ENCODE results near the gene DNAH7. TPM values are rescaled to one million over a fixed set of nuclear protein-coding genes. Genes with fewer than 3 reads are reported as not detected.

Gene DNAH7
- total and polyA plus RNA-seq, 2 of the 8 experiments (the other 6 are each of a cell fraction or from before 2014, with no cell fraction given): 0.07 to 0.08 TPM

DNA sequence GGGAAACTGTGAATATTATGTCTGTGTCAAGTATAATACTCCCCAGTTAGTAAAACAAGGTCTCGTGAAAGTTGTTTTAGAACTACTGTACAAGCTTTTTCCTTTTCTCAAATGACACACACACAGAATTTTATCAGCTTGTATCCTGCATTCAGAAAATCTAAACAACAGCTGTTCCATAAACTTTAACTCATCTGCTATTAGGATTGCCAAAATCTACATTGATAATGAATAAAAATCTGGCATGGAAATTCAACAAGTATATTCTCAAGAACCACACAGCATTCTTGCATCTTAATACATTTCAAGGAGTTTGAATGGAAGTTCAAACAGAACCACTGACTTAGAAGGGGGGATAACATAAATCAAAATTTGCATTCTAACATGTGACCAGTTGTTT, 260.4 kb downstream of the DNAH7 start:
- Histone ChIP-seq H3K4me3 (ENCODE audit: extremely low read depth in 1 of 4, insufficient read depth in 2 of 4, low read depth in 3 of 4, low read length in 4 of 4) (no peak overlapping the region), H2BK12ac (ENCODE audit: low read depth, low read length) (no peak overlapping the region), H2BK20ac (ENCODE audit: low read length) (no peak overlapping the region), H3K79me1 (ENCODE audit: low read depth, low read length) (no peaks in the 10 kb centered on the region), H3K9me3 (ENCODE audit: insufficient read depth in 2 of 2, low read depth in 1 of 2, low read length in 1 of 2) (no peaks in the 10 kb centered on the region), H3K23me2 (ENCODE audit: low read depth, low read length) (no peaks in the 10 kb centered on the region), H3K23ac (ENCODE audit: insufficient read length) (no peak overlapping the region), H4K20me1 (replicated peaks in 1 of 2; ENCODE audit: control insufficient read depth in 1 of 2, insufficient read depth in 2 of 2, low read length in 2 of 2) (no peaks in the 10 kb centered on the region), H2BK15ac (ENCODE audit: low read length) (no peak overlapping the region), H4K8ac (ENCODE audit: extremely low read depth, insufficient read depth, low read length) (no peak overlapping the region), H3K4me1 (replicated peaks in 1 of 4; ENCODE audit: control insufficient read depth in 3 of 4, insufficient read depth in 4 of 4, low read length in 3 of 4) (peaks cover 3 to 19% (median 9%) of the 10 kb centered on the region in 4 experiments; a peak in 5 of 7 replicates), H3K9ac (replicated peaks in 1 of 4; ENCODE audit: extremely low read depth in 1 of 4, low read depth in 3 of 4, low read length in 3 of 4) (no peak overlapping the region), H4K91ac (replicated peaks; ENCODE audit: insufficient read length, low read length) (no peak overlapping the region), H3K27me3 (replicated peaks in 1 of 4; ENCODE audit: control insufficient read depth in 3 of 4, extremely low read depth in 1 of 4, insufficient read depth in 3 of 4, low read length in 3 of 4) (no peaks in the 10 kb centered on the region), H3K4ac (replicated peaks; ENCODE audit: insufficient read length, low read depth, low read length) (no peak overlapping the region), H3K79me2 (ENCODE audit: control insufficient read depth in 1 of 2, insufficient read depth in 2 of 2, low read length in 2 of 2) (no peaks in the 10 kb centered on the region), H3K36me3 (ENCODE audit: control insufficient read depth in 2 of 4, insufficient read depth in 4 of 4, low read length in 3 of 4) (no peaks in the 10 kb centered on the region), H3K27ac (ENCODE audit: low read depth, low read length) (no peak overlapping the region), H3K56ac (replicated peaks; ENCODE audit: insufficient read length, low read depth, low read length) (no peak overlapping the region), H2BK120ac (replicated peaks; ENCODE audit: low read depth, low read length) (no peak overlapping the region), H4K5ac (ENCODE audit: insufficient read length, low read depth, low read length) (peak overlapping the region; percentile 79), H2BK5ac (ENCODE audit: low read depth, low read length) (no peak overlapping the region), H3K4me2 (ENCODE audit: insufficient read depth in 1 of 2, low read depth in 2 of 2, low read length in 2 of 2) (no peak overlapping the region), H2AFZ (ENCODE audit: low read length) (no peak overlapping the region), H2AK5ac (ENCODE audit: low read depth, low read length) (no peak overlapping the region), H3K18ac (ENCODE audit: extremely low read depth, low read length) (no peak overlapping the region), H3K14ac (ENCODE audit: insufficient read length) (no peak overlapping the region)
- FAIRE-seq (peak; percentile 62), DNase-seq (ENCODE audit: low read depth in 1 of 2, low spot score in 2 of 2) (no peak)
- ChIA-PET POLR2A (ENCODE audit: partially characterized antibody) (no interaction called here), CTCF (ENCODE audit: partially characterized antibody) (interaction anchor here (0.6 to 1.3 kb wide), 3 partner anchors 11 to 1247 kb away, joined by 3 to 5 read pairs (median 3); no protein-coding TSS in a partner anchor)
- 78% methylated on average over 1 of the region's 1 CpG; no CpG with 5 or more reads in 1 of the 2 experiments for WGBS, 2 experiments (ENCODE audit: extremely low coverage in 1 of 2, insufficient coverage in 1 of 2, insufficient read length in 1 of 2, insufficient replicate concordance in 2 of 2, low coverage in 1 of 2, low lambda C conversion rate in 2 of 2, missing lambda C conversion rate in 1 of 2)
- TF ChIP-seq NANOG (IDR thresholded peaks at IDR 0.05; ENCODE audit: insufficient read depth, low read depth, low read length, poor library complexity, severe bottlenecking) (no peak), POLR2A (IDR thresholded peaks at IDR 0.05; ENCODE audit: control extremely low read depth in 1 of 2, low read depth in 2 of 2, low read length in 2 of 2) (no peak), BCL11A (IDR thresholded peaks at IDR 0.05; ENCODE audit: low read depth in 2 of 2, low read length in 2 of 2) (no peak), JUN (IDR thresholded peaks at IDR 0.05; ENCODE audit: low read depth, low read length) (no peak), CEBPB (IDR thresholded peaks at IDR 0.05; ENCODE audit: low read depth, low read length) (no peak), SIRT6 (IDR thresholded peaks at IDR 0.05; ENCODE audit: low read length) (no peak), POU5F1 (IDR thresholded peaks at IDR 0.05; ENCODE audit: low read depth, low read length) (no peak), NRF1 (IDR thresholded peaks at IDR 0.05; ENCODE audit: low read depth, low read length) (no peak), HDAC6 (IDR thresholded peaks at IDR 0.05; ENCODE audit: low read depth, low read length) (no peak), KDM1A (IDR thresholded peaks at IDR 0.05; ENCODE audit: borderline replicate concordance, low read length) (no peak), CREB1 (IDR thresholded peaks at IDR 0.05) (no peak)
